Measurements from ENCODE around the gene MPI. TPM values are rescaled to one million over a fixed set of nuclear protein-coding genes. Genes with fewer than 3 reads are reported as not detected.

Gene MPI
- total RNA-seq, 3 donors from 2014 or later (not counting 1 experiment from before 2014, with no cell fraction given) = 15.7 to 20.4 (median 18.8) TPM

DNA sequence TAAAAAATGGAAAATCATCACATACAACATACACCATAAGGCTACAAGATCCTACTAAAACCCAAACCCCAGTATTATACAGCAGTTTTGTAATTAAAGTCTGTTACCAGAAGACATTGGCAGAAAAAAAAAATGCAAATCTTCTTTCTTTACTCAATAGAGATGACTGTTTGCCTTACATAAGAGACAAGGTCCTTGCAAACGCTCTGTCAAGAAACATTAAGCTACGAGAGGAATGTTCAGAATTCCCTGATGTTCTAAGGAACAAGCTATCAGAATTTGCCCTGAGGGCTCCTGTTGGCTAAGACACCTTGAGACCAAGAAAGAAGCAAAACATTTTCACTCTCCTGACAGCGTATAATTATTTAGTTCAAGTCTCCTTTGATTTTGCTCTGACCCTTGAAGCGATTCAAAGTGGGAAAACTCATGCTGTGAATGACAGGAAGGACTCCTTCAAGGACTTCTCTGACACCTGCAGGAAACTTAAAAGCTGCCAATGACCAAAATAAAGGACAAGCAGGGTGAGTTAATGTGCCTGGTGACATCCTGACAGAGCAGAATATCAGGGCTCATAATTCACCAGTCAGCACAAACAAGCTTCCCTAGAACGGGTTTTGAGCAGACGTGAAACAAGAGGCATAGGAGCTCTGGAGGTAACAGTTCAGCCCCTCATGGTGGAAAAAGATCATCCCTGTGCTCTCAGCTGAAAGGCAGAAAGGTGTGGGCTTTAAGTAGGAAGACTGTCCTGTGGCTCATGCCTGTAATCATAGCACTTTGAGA is 19.2 kb upstream of the MPI start:
- Mint-ChIP-seq H3K4me1 (peaks cover 61 to 64% of the 10 kb centered on the region in 2 donors), H3K4me3 (peak overlapping the region; percentile 99), H3K9me3 (no peaks in the 10 kb centered on the region), H3K36me3 (no peaks in the 10 kb centered on the region), H3K27me3 (ENCODE audit: low read depth in 2 of 2) (no peaks in the 10 kb centered on the region), H3K27ac (peak overlapping the region; percentile 87 to 95)
- Histone ChIP-seq H3K9me3 (ENCODE audit: control insufficient read depth, insufficient read depth, low read length) (no peaks in the 10 kb centered on the region), H3K27me3 (ENCODE audit: control insufficient read depth, insufficient read depth, low read length) (no peaks in the 10 kb centered on the region), H3K36me3 (ENCODE audit: control insufficient read depth, insufficient read depth, low read length) (no peaks in the 10 kb centered on the region), H3K27ac (ENCODE audit: low read length) (peak overlapping the region; percentile 56), H3K4me1 (ENCODE audit: control insufficient read depth, insufficient read depth, low read length) (peaks cover 71% of the 10 kb centered on the region), H3K4me3 (ENCODE audit: low read length) (no peak overlapping the region)
- intact Hi-C loops (cut with micrococcal nuclease) = no loop called here
- no peak for TF ChIP-seq CTCF (IDR thresholded peaks at IDR 0.05)
- ATAC-seq (no peak), DNase-seq (no peak)
- WGBS (ENCODE audit: insufficient coverage) = 24% methylated on average over 6 of the region's 6 CpGs

DNA sequence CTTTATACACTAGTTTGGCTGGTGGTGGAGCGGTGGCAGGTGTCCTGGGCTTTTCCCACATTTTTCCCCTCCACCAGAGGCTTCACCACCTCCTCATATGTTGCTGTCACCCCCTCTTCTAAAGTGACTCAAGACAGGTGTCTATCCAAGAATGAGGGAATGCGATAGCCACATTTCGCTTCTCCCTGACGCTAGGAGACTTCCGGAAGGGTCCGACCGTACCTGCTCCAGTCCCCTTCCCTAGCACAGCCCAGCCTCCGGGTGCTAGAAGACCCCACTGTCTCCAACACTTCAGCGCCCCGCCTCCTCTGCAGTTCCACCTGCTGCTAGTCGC is 17.2 kb upstream of the MPI start:
- H3K36me3 Mint-ChIP-seq = no peaks in the 10 kb centered on the region
- peak overlapping the region; percentile 95 to 98 for H3K27ac Mint-ChIP-seq
- no peak for DNase-seq
- H3K4me3 Mint-ChIP-seq = peak overlapping the region; percentile 99
- intact Hi-C loops (cut with micrococcal nuclease) = loop anchor here (1.0 to 2.0 kb wide), 2 partner anchors 17 to 28 kb away; no protein-coding TSS in a partner anchor
- H3K27me3 Mint-ChIP-seq (ENCODE audit: low read depth in 2 of 2) = no peaks in the 10 kb centered on the region
- no peak for ATAC-seq
- H3K9me3 ChIP-seq (ENCODE audit: control insufficient read depth, insufficient read depth, low read length) = no peaks in the 10 kb centered on the region
- peak overlapping the region; percentile 81 for H3K4me3 ChIP-seq (ENCODE audit: low read length)
- under 1% methylated on average over 11 of the region's 11 CpGs for WGBS (ENCODE audit: insufficient coverage)
- H3K4me1 Mint-ChIP-seq = peaks cover 48 to 50% of the 10 kb centered on the region in 2 donors
- H3K27ac ChIP-seq (ENCODE audit: low read length) = peak overlapping the region; percentile 96
- H3K9me3 Mint-ChIP-seq = no peaks in the 10 kb centered on the region
- peaks cover 52% of the 10 kb centered on the region for H3K4me1 ChIP-seq (ENCODE audit: control insufficient read depth, insufficient read depth, low read length)
- TF ChIP-seq CTCF (IDR thresholded peaks at IDR 0.05) = no peak
- H3K36me3 ChIP-seq (ENCODE audit: control insufficient read depth, insufficient read depth, low read length) = no peaks in the 10 kb centered on the region
- H3K27me3 ChIP-seq (ENCODE audit: control insufficient read depth, insufficient read depth, low read length) = no peaks in the 10 kb centered on the region

DNA sequence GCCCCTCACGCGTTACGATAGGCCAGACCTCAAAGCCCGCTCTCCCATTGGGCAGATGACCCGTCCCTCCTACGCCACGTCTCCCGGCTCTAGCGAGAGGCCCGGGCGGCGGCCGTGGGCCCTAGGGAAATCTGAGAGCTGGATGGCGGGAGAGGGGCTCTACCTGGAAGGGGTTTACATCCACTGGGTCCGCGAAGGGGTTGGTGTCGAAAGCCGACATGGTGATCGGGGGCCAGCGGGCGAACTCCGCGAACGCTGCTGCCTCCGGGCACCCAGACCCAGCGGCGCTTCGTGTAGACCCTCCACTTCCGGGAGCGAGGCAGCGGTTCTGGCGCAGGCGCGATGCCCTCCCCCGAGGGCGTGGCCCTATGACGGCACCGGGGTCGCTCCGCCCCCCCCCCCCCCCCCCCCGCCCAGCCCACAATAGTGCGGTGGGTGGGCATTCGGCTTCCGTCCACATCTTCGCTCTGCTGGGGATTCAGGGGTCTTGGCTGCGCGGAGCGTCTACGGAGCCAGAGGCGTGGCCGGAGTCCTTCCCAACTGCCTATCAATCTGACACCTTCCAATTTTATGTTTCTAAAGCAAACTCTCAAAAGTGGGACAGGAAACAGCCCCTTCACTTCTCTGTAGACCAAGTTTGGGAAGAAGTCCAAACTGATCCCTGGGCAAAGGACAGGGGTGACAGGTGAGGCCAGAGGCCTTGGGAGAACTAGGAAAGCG is 16.6 kb upstream of the MPI start, which contains the start of gene SCAMP2:
Gene SCAMP2 (minus strand): TSS at position 330 of the 720 bp plus-strand sequence. CDS start 110 bp downstream, at position 220.
- Mint-ChIP-seq H3K27ac (peak within 1 kb of the TSS; percentile 95 to 98), H3K36me3 (no peaks in the 10 kb centered on the region), H3K4me3 (peak within 1 kb of the TSS; percentile 99), H3K4me1 (peaks cover 43 to 45% of the 10 kb centered on the region in 2 donors), H3K27me3 (ENCODE audit: low read depth in 2 of 2) (no peaks in the 10 kb centered on the region), H3K9me3 (no peaks in the 10 kb centered on the region)
- TF ChIP-seq CTCF (IDR thresholded peaks at IDR 0.05) = no peak
- intact Hi-C loops (cut with micrococcal nuclease) = loop anchor here (1.0 to 2.0 kb wide), 2 partner anchors 16 to 28 kb away; no protein-coding TSS in a partner anchor
- Histone ChIP-seq H3K4me3 (ENCODE audit: low read length) (peak within 1 kb of the TSS; percentile 81), H3K27me3 (ENCODE audit: control insufficient read depth, insufficient read depth, low read length) (no peaks in the 10 kb centered on the region), H3K9me3 (ENCODE audit: control insufficient read depth, insufficient read depth, low read length) (no peaks in the 10 kb centered on the region), H3K27ac (ENCODE audit: low read length) (peak within 1 kb of the TSS; percentile 96), H3K4me1 (ENCODE audit: control insufficient read depth, insufficient read depth, low read length) (peaks cover 47% of the 10 kb centered on the region), H3K36me3 (ENCODE audit: control insufficient read depth, insufficient read depth, low read length) (no peaks in the 10 kb centered on the region)
- ATAC-seq (peak; percentile 95 to 97 (median 96)), DNase-seq (peak; percentile 90 to 94)
- under 1% methylated on average over 39 of the region's 52 CpGs for WGBS (ENCODE audit: insufficient coverage)

Data from natural killer cell (primary cell).